Measurements from ENCODE around the gene DGKB. TPM values are rescaled to one million over a fixed set of nuclear protein-coding genes. Genes with fewer than 3 reads are reported as not detected.

DGKB gene
- total RNA-seq, 1 donor from 2014 or later: not detected

DNA sequence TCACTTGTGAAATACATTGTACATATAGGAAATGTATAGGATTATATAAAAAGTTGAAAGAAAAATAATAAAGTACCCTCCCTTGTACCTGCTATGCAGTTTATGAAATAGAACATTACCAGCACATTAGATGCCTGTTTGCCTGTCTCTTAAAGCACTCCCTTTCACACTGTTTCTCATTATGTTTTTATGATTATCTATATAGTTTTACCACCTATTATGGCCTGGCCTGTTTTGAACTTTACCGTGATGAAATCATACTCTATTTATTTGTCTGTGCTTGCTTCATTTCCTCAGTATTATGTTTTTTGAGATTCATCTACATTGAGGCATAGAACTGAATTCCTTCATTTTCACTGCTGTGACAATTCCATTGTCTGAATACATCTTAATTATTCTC, 41.1 kb downstream of the DGKB start:
- DNase-seq (ENCODE audit: low read depth, low spot score): no peak

- DNase-seq (ENCODE audit: low read depth, low spot score): no peak
Observed at GRCh38 chr7:14859267-14859666, 43.3 kb downstream of the DGKB start.

- DNase-seq (ENCODE audit: low read depth, low spot score): no peak
Observed at GRCh38 chr7:14858866-14859265, 43.7 kb downstream of the DGKB start.

- DNase-seq (ENCODE audit: low read depth, low spot score): no peak
Observed at GRCh38 chr7:14858410-14858809, 44.1 kb downstream of the DGKB start.

- DNase-seq (ENCODE audit: low read depth, low spot score): no peak
Observed at GRCh38 chr7:14855033-14855794, 47.3 kb downstream of the DGKB start.

- DNase-seq (ENCODE audit: low read depth, low spot score): no peak
Observed at GRCh38 chr7:14854471-14854870, 48.1 kb downstream of the DGKB start.

GRCh38 chr7:14851610-14852009, 50.9 kb downstream of the DGKB start:
- no peak for DNase-seq (ENCODE audit: low read depth, low spot score)

- DNase-seq (ENCODE audit: low read depth, low spot score): no peak
Observed at GRCh38 chr7:14850039-14850438, 52.5 kb downstream of the DGKB start.

- DNase-seq (ENCODE audit: low read depth, low spot score): no peak
Observed at GRCh38 chr7:14846405-14846804, 56.1 kb downstream of the DGKB start.

GRCh38 chr7:14843755-14844154, 58.8 kb downstream of the DGKB start:
- no peak for DNase-seq (ENCODE audit: low read depth, low spot score)

GRCh38 chr7:14842523-14842922, 60.0 kb downstream of the DGKB start:
- DNase-seq (ENCODE audit: low read depth, low spot score): no peak

GRCh38 chr7:14841869-14842268, 60.7 kb downstream of the DGKB start:
- no peak for DNase-seq (ENCODE audit: low read depth, low spot score)

GRCh38 chr7:14841086-14841485, 61.5 kb downstream of the DGKB start:
- no peak for DNase-seq (ENCODE audit: low read depth, low spot score)

GRCh38 chr7:14839307-14839706, 63.2 kb downstream of the DGKB start:
- DNase-seq (ENCODE audit: low read depth, low spot score): no peak

DNA sequence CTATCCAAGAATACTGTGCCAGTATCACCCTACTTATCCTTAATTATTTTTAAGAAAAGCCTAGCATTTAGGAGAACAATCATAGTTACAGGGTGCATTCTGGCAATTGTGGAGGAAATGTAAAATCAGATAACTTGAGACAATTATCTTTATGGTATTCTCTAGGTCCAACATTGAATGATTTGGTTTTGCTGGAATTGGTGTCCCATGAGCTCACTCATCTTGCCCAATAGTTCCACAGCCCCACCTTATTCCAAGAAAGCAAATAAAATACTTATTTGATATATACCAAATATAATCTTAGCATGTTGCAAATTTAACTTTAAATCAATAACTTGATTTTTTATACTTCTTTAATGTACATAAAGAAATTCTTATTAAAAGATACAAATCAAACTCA, 65.3 kb downstream of the DGKB start:
- DNase-seq (ENCODE audit: low read depth, low spot score): no peak

DNA sequence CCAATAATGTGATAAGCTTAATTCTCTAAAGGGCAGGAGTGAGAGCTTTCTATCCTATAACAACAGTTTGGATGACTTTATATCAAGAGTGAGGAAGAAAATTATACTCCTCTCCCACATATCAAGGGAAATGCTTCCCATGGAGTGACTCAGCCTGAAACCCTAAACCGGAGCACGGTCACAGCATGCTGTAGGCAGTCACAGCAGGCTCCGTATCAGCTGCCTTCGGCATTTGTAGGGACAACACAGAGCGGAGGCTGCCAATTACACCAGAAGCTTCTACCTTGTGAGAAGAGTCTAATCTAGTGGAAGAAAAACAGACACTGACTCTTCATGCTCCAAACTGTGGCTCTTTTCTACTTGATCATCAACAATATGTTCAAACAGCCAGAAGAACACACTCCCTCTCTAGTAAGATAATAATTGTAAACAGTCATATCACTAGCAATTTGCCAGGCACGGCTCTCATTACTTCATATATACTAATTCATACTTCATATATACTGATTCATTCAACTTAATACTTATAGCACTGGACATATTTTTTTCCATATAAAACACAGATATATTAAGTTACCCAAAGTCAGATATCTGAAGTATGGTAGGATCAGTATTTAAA, 65.9 kb downstream of the DGKB start:
- DNase-seq (ENCODE audit: low read depth, low spot score): no peak

DNA sequence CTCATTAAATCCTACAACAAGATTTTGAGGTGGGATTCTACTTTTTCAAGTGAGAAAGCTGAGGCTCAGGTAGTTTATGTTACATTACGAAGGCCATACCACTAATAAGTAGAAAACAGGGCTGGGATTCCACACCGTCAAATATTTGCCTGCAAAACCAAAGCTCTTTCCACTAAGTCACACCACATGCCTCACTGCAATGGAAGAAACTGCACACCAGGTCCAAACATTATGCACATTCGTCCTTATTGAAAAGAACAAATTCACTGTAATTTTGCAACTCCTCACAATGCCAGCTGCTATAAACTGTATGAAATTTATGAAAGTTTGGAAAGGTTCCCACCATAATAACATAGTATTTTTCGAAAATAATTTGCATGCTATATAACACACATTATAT, 66.5 kb downstream of the DGKB start:
- DNase-seq (ENCODE audit: low read depth, low spot score): no peak

- DNase-seq (ENCODE audit: low read depth, low spot score): no peak
Observed at GRCh38 chr7:14835384-14835783, 67.2 kb downstream of the DGKB start.

DNA sequence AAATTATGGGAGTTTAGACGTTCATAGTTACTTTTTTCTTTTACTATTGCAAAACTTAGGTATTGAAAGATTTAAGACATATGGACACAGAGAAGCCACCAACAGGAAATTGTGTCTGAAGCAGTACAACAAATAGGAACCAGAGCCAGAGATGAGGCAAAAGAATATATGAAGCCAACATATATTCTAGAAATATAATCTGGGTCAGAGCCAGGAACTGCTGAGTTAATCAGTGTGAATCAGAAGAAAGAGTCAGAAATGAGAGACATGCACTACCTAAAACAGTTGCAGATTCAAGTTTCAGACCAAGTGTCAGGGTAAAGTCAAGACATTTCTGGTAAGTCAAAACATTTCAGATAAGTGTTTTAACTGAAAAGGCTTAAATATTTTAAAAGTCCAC, 67.7 kb downstream of the DGKB start:
- no peak for DNase-seq (ENCODE audit: low read depth, low spot score)

DNA sequence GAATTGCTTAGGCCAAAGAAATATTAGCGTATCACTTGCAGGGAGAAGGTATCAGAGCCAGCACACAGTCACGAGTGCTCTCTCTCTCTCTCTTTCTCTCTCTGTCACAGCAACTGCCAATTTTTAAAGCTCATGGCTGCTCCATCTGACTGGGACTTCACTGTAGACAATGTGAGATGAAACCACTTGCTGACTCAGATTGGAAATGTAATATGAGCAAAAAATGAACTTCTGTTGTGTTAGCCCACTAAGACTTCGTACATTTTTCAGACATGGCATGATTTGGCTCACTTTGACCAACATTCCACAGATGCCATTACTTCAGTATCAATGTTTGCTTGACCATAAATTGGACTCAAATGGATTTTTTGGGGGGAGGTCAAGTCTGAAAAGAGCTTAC, 68.1 kb downstream of the DGKB start:
- DNase-seq (ENCODE audit: low read depth, low spot score): no peak

DNA sequence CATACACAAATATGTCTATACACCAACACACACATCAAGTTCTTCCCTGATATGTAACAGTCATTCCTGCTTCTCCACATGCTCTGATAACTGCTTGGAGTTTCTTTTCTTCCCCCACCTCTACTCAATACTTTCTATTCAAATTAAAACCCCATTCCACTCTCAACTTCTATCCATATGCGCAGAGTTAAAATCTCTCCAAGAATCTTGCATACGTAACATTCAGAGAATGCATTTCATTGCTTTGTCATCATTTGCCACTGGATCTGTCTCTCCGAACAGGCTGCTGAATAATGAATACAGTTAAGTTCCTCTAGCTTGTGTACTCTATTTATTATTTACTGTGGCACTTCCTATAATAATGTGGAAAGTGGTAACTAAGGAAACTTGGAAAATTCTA, 68.8 kb downstream of the DGKB start:
- no peak for DNase-seq (ENCODE audit: low read depth, low spot score)

GRCh38 chr7:14828053-14828452, 74.5 kb downstream of the DGKB start:
- no peak for DNase-seq (ENCODE audit: low read depth, low spot score)

DNA sequence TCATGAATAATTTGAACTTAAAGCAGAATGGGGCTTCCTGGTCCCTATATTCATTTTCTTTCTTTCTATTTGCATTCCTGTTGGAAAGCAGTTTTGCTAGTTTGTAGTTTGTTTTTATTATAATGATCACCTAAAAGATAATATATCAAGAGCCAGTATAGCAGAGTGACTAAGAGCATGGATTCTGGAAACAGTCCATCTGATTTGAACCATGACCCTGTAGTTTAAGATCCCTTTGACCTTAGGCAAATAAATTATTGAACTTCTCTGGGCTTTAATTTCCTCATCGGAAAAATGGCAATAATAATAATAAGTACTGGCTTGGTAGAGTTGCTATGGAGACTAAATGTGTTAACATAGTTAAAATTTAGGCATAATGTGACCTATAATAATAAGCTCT, 76.1 kb downstream of the DGKB start:
- DNase-seq (ENCODE audit: low read depth, low spot score): no peak
